K562 (cell line): ENCODE measurements around the gene UBE2QL1. TPM values are rescaled to one million over a fixed set of nuclear protein-coding genes. Genes with fewer than 3 reads are reported as not detected.

Experiments used
- ATAC-seq: fragments of 200-7000 bp; cut with Tn5 transposase; 3 replicates; pipeline ENCODE4 v1.9.1; 2020; ENCODE audit warnings: moderate library complexity
- BruUV-seq: library from RNA; stranded (reverse); fragments of 400-500 nt; replicated peaks from 2 replicates; lab custom pipeline; 2021; lab: Mats Ljungman, UMichigan
- CTCF ChIA-PET: fragments of 300-600 bp; formaldehyde crosslinking; extraction: SDS; loops from one replicate; lab custom pipeline; 2021; ENCODE audit warnings: low intra/inter-chr PET ratio; lab: Yijun Ruan, JAX
- POLR2A ChIA-PET: fragments of 300-600, 350-650 bp; sonication (Branson Sonifier 250); formaldehyde crosslinking; extraction: SDS; loops from one replicate; lab custom pipeline; 2021; ENCODE audit warnings: antibody characterized with exemption, inconsistent platforms; lab: Yijun Ruan, JAX
- DNase-seq, 4 experiments: peaks; one replicate each; pipeline versions ENCODE4 v3.0.0 to v3.0.0-alpha.2; 2011 to 2018; ENCODE audit warnings: low spot score in 3 of 4, mixed read lengths in 3 of 4; ENCODE audit errors: extremely low read depth in 1 of 4
- FAIRE-seq: peaks from 2 replicates; lab custom pipeline; 2011; peaks lifted over from hg19 to GRCh38; lab: Jason Lieb, UNC
- H2AFZ ChIP-seq: 2 replicates; pipeline ENCODE4 v1.6.0; 2011; ENCODE audit warnings: low read depth, low read length, control low read depth, inconsistent platforms
- H3K27ac ChIP-seq: fragments of 200-600 bp; 3 replicates; pipeline ENCODE4 v1.8.0; 2011; ENCODE audit warnings: low read depth, mild to moderate bottlenecking, control low read depth, inconsistent platforms, low read length, moderate library complexity, mixed read lengths; ENCODE audit errors: extremely low read depth
- H3K27me3 ChIP-seq, 2 experiments: fragments of 300-600 bp in 1 of 2; 2 replicates in 1 of 2; 3 replicates in 1 of 2; pipeline versions ENCODE4 v1.6.0 to v1.8.0; 2011; ENCODE audit warnings: inconsistent platforms in 2 of 2, low read length in 2 of 2, mild to moderate bottlenecking in 1 of 2, mixed read lengths in 1 of 2, moderate library complexity in 1 of 2; ENCODE audit not compliant: control insufficient read depth in 2 of 2, insufficient read depth in 2 of 2
- H3K36me3 ChIP-seq: fragments of 300-600 bp; 3 replicates; pipeline ENCODE4 v1.8.0; 2011; ENCODE audit warnings: mild to moderate bottlenecking, low read length, inconsistent platforms; ENCODE audit not compliant: control insufficient read depth, insufficient read depth
- H3K4me1 ChIP-seq, 2 experiments: fragments of 200-600 bp in 1 of 2; replicated peaks in 1 of 2; 2 replicates in 1 of 2; 3 replicates in 1 of 2; pipeline versions ENCODE4 v1.5.1 to v1.8.0; 2011; ENCODE audit warnings: inconsistent platforms in 2 of 2, low read length in 2 of 2, mild to moderate bottlenecking in 1 of 2, mixed read lengths in 1 of 2, moderate library complexity in 1 of 2; ENCODE audit not compliant: control insufficient read depth in 2 of 2, insufficient read depth in 2 of 2
- H3K4me2 ChIP-seq: 2 replicates; pipeline ENCODE4 v1.6.1; 2011; ENCODE audit warnings: low read length, control low read depth, inconsistent platforms, mixed read lengths; ENCODE audit not compliant: insufficient read depth
- H3K4me3 ChIP-seq: fragments of 200-600 bp; sonication (generic), shearing (Covaris generic); 2 replicates; pipeline ENCODE4 v1.5.1; 2016; ENCODE audit warnings: control low read depth, inconsistent platforms
- H3K79me2 ChIP-seq: fragments of 200-600 bp; 3 replicates; pipeline ENCODE4 v1.8.0; 2011; ENCODE audit warnings: low read length, inconsistent platforms; ENCODE audit not compliant: control insufficient read depth, insufficient read depth
- H3K9ac ChIP-seq, 2 experiments: 2 replicates each; pipeline versions ENCODE4 v1.6.0 to v1.6.1; 2011; ENCODE audit warnings: low read depth in 2 of 2, low read length in 2 of 2, control low read depth in 1 of 2, inconsistent platforms in 1 of 2, mild to moderate bottlenecking in 1 of 2, mixed read lengths in 1 of 2; ENCODE audit not compliant: insufficient read depth in 1 of 2
- H3K9me1 ChIP-seq: one replicate; pipeline ENCODE4 v1.6.0; 2011; ENCODE audit warnings: inconsistent platforms, mild to moderate bottlenecking, low read length, moderate library complexity; ENCODE audit not compliant: control insufficient read depth, insufficient read depth
- H3K9me3 ChIP-seq: replicated peaks from 2 replicates; pipeline ENCODE4 v1.5.1; 2011; ENCODE audit warnings: low read depth, low read length, inconsistent platforms; ENCODE audit not compliant: control insufficient read depth, insufficient read depth
- H4K20me1 ChIP-seq: replicated peaks from 2 replicates; pipeline ENCODE4 v1.6.1; 2011; ENCODE audit warnings: low read length, inconsistent platforms, mixed read lengths; ENCODE audit not compliant: control insufficient read depth, insufficient read depth
- E2F1 ChIP-seq: sonication (generic); formaldehyde crosslinking; IDR thresholded peaks from 2 replicates; pipeline ENCODE4 v1.8.1; 2023; ENCODE audit warnings: mild to moderate bottlenecking, missing genetic modification reagents, moderate library complexity
- ELF4 ChIP-seq: fragments of 450-650 bp; formaldehyde crosslinking; IDR thresholded peaks from 2 replicates; pipeline ENCODE4 v1.4.0; 2022; ENCODE audit warnings: missing genetic modification characterization
- HEY1 ChIP-seq: fragments of 250-450 bp; sonication (Bioruptor Pico); IDR thresholded peaks from 2 replicates; pipeline ENCODE4 v1.5.0; 2020; ENCODE audit warnings: mild to moderate bottlenecking, moderate library complexity, borderline replicate concordance
- PHF8 ChIP-seq: fragments of 200-600 bp; sonication (generic); IDR thresholded peaks from 2 replicates; pipeline ENCODE4 v1.6.1; 2012; ENCODE audit warnings: mixed run types, mild to moderate bottlenecking, inconsistent platforms, low read length, moderate library complexity, borderline replicate concordance
- TFAM ChIP-seq: fragments of 250-450 bp; sonication (Bioruptor Pico); conservative IDR thresholded peaks from 2 replicates; pipeline ENCODE4 v1.5.0; 2021; ENCODE audit warnings: mild to moderate bottlenecking, moderate library complexity
- WGBS: fragments of 100-300 bp; shearing (Covaris generic); methylation state at CpG from one replicate; pipeline ENCODE4 v1.1.6; 2016; ENCODE audit warnings: low coverage, mixed read lengths; ENCODE audit not compliant: insufficient coverage; ENCODE audit errors: missing lambda C conversion rate; 5-methylcytosine and 5-hydroxymethylcytosine counted together
- in situ Hi-C: fragments of 300-500 bp; cut with MboI; formaldehyde crosslinking; loops from 4 replicates; pipeline ENCODE4 v1.15.0; 2018; ENCODE audit warnings: inconsistent platforms, mixed read lengths
- intact Hi-C: fragments of 100-400 bp; cut with micrococcal nuclease; formaldehyde crosslinking; loops from 2 replicates; pipeline ENCODE4 v1.14.2; 2022
- polyA plus RNA-seq, 8 experiments: library from polyadenylated mRNA; depleted of rRNA in 4 of 8; stranded (reverse) in 5 of 8; unstranded in 3 of 8; fragments of >200 nt; fragmentation: Nextera tagmentation in 2 of 8; fragmentation: Illumina TruSeq in 1 of 8; extraction: Ambion mirVana in 2 of 8; extraction: Trizol in 1 of 8; gene quantifications; 2 replicates each; pipeline versions ENCODE4 v1.2.1 to v1.2.3, GENCODE V29; 2011 to 2014; ENCODE audit warnings: inconsistent platforms in 1 of 8, missing spikeins in 1 of 8
- total RNA-seq, 7 experiments: library from RNA; depleted of rRNA in 6 of 7; stranded (reverse); fragments of >200 nt in 6 of 7; fragmentation: Illumina TruSeq in 2 of 7; extraction: Trizol in 2 of 7; gene quantifications; 2 replicates each; pipeline versions ENCODE4 v1.2.1 to v1.2.3, GENCODE V29; 2011 to 2021; ENCODE audit warnings: low replicate concordance in 1 of 7

UBE2QL1 gene
- total and polyA plus RNA-seq, 9 of the 15 experiments (the other 6 are each of a cell fraction or from before 2014, with no cell fraction given): not detected

GRCh38 chr5:6475626-6476312, 27.1 kb downstream of the UBE2QL1 start:
- no peaks in the 10 kb centered on the region for H3K36me3 ChIP-seq
- no peak overlapping the region for H3K4me3 ChIP-seq
- H3K9me1 ChIP-seq: no peaks in the 10 kb centered on the region
- in situ Hi-C loops: no loop called here
- 0 out of 2 replicates have a peak, but pooled peaks cover under 1% of the 10 kb centered on the region for H4K20me1 ChIP-seq
- H2AFZ ChIP-seq: no peak overlapping the region
- ChIA-PET CTCF (no interaction called here), POLR2A (interaction anchor here (0.8 kb wide), 1 partner anchor 15 kb away, joined by 4 read pairs; no protein-coding TSS in a partner anchor)
- H3K4me1 ChIP-seq: no peaks in the 10 kb centered on the region
- intact Hi-C loops: no loop called here
- no peak overlapping the region for H3K9ac ChIP-seq
- H3K27ac ChIP-seq: no peak overlapping the region
- BruUV-seq: no TSS peak
- no peak for FAIRE-seq
- H3K79me2 ChIP-seq: no peaks in the 10 kb centered on the region
- peak; percentile 22 to 51 (median 38) for DNase-seq
- peaks cover 28 to 61% of the 10 kb centered on the region in 2 experiments for H3K27me3 ChIP-seq
- peak; percentile 79 for ATAC-seq
- TF ChIP-seq PHF8 (no peak), HEY1 (CRISPR knock-in tag) (no peak), TFAM (no peak), E2F1 (CRISPR knock-in tag) (no peak), ELF4 (CRISPR knock-in tag) (no peak)
- 0% methylated on average over 6 of the region's 9 CpGs for WGBS
- no peaks in the 10 kb centered on the region for H3K9me3 ChIP-seq
- no peak overlapping the region for H3K4me2 ChIP-seq
